Thyroid gland (tissue), 4 donors: Measurements from ENCODE around the gene DLG2.

Experiments
- CTCF ChIP-seq, 6 experiments: fragments of 200-600 bp in 3 of 6; fragments of 450-650 bp in 3 of 6; sonication (generic) in 3 of 6; IDR thresholded peaks; one replicate each; pipeline ENCODE4 v1.5.1; 2016 to 2019; ENCODE audit warnings: antibody characterized with exemption in 6 of 6, mild to moderate bottlenecking in 2 of 6, inconsistent platforms in 1 of 6, moderate library complexity in 1 of 6
- POLR2A ChIP-seq, 2 donors: fragments of 450-650 bp; IDR thresholded peaks; one replicate each; pipeline ENCODE4 v1.6.1; 2017; ENCODE audit warnings: antibody characterized with exemption in 2 of 2, mild to moderate bottlenecking in 2 of 2, moderate library complexity in 1 of 2

- TF ChIP-seq CTCF (IDR thresholded peaks at IDR 0.05) (no peak), POLR2A (IDR thresholded peaks at IDR 0.05) (no peak)
These were observed 394.6 kb downstream of the DLG2 start for GRCh38 chr11:85232559-85232958.
